Activated CD4-positive, alpha-beta T cell treated with anti-CD3 and anti-CD28 coated beads for 4 hours (primary cell): Measurements from ENCODE around the gene PEX7.
"Not testable (repeated sequence)": the region's sequence is repeated elsewhere in the genome, so short reads cannot be mapped to it uniquely, and the experiment has no call there.

Experiments
- DNase-seq, 2 donors: peaks; one replicate each; pipeline ENCODE4 v3.0.0-alpha.2; 2020

PEX7 gene

GRCh38 chr6:136914947-136915346 is 92.6 kb downstream of the PEX7 start:
- no peak for DNase-seq

- no peak for DNase-seq
Observed at GRCh38 chr6:136918706-136919105, 96.3 kb downstream of the PEX7 start.

GRCh38 chr6:136920216-136920615 is 97.8 kb downstream of the PEX7 start:
- DNase-seq = no peak

- peak; percentile 4 to 8 for DNase-seq
Observed at GRCh38 chr6:136920671-136921380, 98.4 kb downstream of the PEX7 start.

- DNase-seq = peak; percentile 1 to 4
Observed at GRCh38 chr6:136921381-136921935, 99.1 kb downstream of the PEX7 start.

GRCh38 chr6:136921936-136922684 is 99.7 kb downstream of the PEX7 start, which contains the start of gene SLC35D3:
Gene SLC35D3, plus strand, starts transcription at chr6:136922301. Its CDS starts 128 bp downstream, at chr6:136922429.
- DNase-seq = peak; percentile 8 to 18

GRCh38 chr6:136922685-136923006 is 100.3 kb downstream of the PEX7 start:
- no peak for DNase-seq

- DNase-seq = peak; percentile 1 to 6
Observed at GRCh38 chr6:136923116-136923953, 100.9 kb downstream of the PEX7 start.

GRCh38 chr6:136923954-136924673 is 101.7 kb downstream of the PEX7 start:
- no peak for DNase-seq

- no peak for DNase-seq
Observed at GRCh38 chr6:136926383-136926782, 104.0 kb downstream of the PEX7 start.

- DNase-seq = peak in 1 of 2 donors; percentile 8
Observed at GRCh38 chr6:136927292-136927691, 104.9 kb downstream of the PEX7 start.

GRCh38 chr6:136930528-136930927 is 108.1 kb downstream of the PEX7 start:
- DNase-seq = no peak

- no peak for DNase-seq
Observed at GRCh38 chr6:136932599-136932998, 110.2 kb downstream of the PEX7 start.

- no peak for DNase-seq
Observed at GRCh38 chr6:136945072-136945471, 122.7 kb downstream of the PEX7 start.

- DNase-seq = no peak
Observed at GRCh38 chr6:136945711-136946121, 123.3 kb downstream of the PEX7 start.

GRCh38 chr6:136947037-136947436 is 124.6 kb downstream of the PEX7 start:
- no peak for DNase-seq

- DNase-seq = not testable (repeated sequence)
Observed at GRCh38 chr6:136949957-136950356, 127.6 kb downstream of the PEX7 start.

GRCh38 chr6:136950436-136951126 is 128.2 kb downstream of the PEX7 start:
- no peak for DNase-seq

GRCh38 chr6:136952714-136953260 is 130.4 kb downstream of the PEX7 start:
- DNase-seq = no peak

- no peak for DNase-seq
Observed at GRCh38 chr6:136955123-136955522, 132.7 kb downstream of the PEX7 start.
